WTC11 (cell line): Measurements from ENCODE around the gene RPRD1A.

Experiments
- CTCF ChIP-seq: fragments of 200-600 bp; IDR thresholded peaks from 2 replicates; pipeline ENCODE4 v1.8.0; 2022; ENCODE audit warnings: antibody characterized with exemption
- TEAD4 ChIP-seq: sonication (generic); formaldehyde crosslinking; IDR thresholded peaks from 2 replicates; pipeline ENCODE4 v1.8.0; 2022; ENCODE audit warnings: mild to moderate bottlenecking, missing genetic modification reagents

GRCh38 chr18:35941299-35941698, 126.1 kb downstream of the RPRD1A start:
- no peak for TF ChIP-seq TEAD4
- TF ChIP-seq CTCF: no peak
